ENCODE data around the gene MEDAG. TPM values are rescaled to one million over a fixed set of nuclear protein-coding genes. Genes with fewer than 3 reads are reported as not detected.
"Not testable (repeated sequence)": the region's sequence is repeated elsewhere in the genome, so short reads cannot be mapped to it uniquely, and the experiment has no call there.

Gene MEDAG
- total RNA-seq, 1 donor from 2014 or later = 187 TPM

DNA sequence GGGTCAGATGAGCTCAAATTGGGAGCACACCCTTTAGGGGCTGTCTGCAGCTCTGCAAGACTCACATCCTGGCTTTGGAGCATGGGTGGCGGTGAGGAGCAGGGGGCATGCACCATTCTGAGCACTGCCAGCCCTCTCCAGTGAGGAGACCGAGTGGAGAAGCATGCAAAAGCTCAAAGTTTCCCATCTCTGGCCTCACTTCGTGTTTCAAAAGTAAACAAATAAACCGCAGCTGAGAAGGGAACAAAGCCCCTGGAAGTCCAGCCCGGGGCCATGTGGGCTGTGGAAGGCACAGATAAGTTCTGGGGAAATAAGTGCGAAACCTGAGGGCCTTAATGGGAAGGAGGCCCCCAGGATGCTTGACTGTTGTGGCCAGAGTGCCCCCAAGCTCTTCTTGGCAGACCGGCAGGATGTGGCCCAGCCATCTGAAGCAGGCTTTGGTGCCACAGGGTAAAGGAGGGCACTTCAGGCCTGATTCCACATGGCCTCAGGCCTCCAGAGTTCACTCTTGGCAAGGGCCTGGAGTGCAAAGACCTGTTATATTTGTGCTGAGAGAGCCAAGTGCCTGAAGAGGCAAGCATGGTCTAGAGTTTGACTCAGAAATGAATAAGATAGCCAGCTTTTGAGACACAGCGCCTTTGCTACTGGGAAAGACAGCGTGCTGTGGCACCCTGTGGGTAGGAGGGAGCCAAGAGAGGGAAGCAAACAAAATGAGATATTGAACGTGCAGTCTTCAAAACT lies 1.2 kb downstream of the MEDAG start:
- DNase-seq (ENCODE audit: low spot score) = no peak

DNA sequence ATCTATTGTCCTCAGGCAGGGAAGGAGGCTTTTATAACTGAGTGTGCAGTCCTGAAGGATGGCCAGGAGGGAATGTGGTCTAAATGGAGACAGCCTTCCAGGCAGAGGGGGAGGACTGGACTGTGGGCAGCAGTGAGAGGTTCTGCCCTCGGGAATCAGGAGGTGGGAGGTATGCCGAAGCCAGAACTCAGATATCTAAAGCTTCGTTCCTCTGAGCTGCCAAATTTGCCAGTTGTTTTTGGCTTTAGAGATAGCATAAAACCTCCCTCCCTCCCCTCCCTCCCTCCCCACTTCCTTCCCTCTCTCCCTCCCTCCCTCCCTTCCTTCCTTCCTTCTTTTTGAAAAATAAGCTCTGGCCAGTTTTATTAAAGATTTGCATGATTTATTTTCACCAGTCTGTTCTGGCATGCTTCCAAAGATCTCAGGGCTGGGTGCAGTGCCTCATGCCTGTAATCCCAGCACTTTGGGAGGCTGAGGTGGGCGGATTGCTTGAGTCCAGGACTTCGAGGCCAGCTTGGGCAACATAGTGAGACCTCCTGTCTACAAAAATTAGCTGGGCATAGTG lies 2.4 kb downstream of the MEDAG start:
- DNase-seq (ENCODE audit: low spot score) = no peak

DNA sequence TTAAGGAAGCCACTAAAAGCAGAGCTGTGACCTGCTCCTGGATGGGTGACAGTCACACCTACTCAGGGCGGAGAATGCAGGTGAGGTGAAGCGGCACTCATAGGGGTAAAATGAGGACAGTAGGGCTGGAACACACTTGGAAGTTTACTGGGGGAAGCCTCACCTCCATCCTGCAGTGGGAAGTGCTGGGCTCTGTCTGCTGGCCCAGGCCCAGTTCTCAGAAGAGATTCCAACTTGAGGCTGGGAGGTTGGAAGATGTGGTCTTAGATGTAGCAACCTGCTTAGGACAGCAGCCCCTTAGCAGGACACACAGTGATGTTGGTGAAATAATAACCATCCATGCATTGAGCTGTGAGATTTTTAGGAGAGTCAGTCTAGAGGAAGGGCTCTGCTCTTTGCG lies 4.6 kb downstream of the MEDAG start:
- peak; percentile 60 for DNase-seq (ENCODE audit: low spot score)

DNA sequence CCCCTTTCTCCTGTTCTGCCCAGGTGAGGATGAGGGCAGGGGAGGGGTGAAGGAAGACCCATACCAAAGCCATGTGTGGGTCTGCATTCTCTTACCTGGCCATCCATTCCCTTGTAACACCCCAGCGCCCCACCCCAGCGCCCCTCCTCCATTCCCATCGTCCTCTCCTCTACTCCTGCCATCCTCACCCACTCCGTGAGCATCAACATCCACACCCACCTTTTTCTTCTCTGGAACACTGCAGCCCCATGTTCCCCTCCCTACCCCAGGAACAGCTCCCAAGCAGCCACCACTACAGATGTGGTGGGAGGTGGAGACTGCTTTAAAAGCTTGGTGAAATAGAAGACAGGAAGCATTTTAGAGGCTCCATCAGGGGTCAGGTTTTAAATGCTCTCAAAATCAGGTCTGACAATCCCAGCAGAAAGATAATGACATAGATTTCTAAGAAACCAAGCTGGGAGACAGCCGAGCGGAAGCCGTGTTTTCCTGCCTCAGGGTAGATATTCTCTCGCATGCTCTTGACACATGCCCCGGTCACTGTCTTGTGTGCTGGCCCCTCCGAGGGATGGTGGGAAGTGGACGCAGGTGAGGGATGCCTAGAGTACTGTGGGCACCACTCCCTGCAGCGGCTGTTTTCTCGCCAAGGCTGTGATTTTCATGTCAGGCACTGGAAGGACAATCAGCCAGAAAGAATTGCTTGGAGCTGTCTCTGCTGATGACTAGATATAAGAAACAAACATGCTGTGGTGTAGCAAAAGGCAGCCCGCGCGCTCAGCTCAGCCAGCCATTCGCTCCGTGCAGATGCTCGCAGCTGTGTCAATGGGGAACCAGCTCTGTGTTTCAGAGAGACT lies 9.8 kb downstream of the MEDAG start:
- no peak for DNase-seq (ENCODE audit: low spot score)

DNA sequence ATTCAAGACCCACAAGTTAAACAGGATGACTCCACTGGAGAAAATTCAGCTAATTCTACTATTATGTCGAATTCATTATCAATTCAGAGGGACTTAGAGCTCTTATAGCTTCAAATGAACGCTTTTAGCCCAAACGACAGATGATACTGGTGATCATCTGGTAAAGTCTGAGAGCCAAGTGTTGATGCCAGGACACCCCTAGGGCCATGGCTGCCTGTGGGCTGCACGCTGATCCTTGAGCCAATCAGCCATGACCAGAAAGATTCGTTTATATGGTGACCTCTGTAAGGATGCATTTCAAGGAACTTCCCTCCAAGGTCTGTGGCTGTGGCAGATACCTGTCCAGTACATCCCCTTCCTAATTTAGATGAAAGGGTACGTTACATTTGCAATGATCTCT lies 10.9 kb downstream of the MEDAG start:
- no peak for DNase-seq (ENCODE audit: low spot score)

DNA sequence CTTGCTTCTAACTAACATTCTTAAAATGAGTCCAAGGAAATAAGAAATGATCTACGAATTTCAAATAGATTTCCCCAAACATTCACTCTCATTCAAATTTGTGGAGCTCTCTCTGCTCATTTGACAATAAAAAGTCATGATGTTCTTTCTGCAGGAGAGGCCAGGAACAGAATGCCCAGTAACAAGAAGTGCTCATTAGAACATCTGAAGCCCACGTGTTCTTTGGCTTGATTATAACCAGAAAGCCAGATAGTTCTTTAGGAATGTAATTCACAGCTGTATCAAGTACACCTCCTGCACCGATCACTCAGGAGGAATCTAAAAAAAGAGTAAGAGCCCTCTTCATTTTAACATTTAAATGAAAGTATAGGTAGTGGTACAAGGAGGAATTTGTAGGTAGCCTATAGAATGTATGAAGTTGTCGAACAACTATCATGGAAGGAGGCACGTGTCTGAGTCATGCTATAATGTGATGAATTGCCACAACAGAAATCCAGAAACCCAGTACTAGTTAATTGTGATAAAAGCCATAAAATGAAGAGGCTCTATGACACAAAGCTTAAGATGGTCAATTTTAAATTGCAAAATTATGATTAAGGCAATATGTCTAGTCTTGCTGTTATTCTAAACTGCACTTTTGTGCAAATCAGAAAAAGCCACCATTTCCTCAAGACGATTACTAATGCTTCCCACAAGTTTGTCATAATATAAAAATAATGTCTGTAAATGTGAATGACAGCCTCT lies 12.8 kb downstream of the MEDAG start:
- DNase-seq (ENCODE audit: low spot score) = no peak

DNA sequence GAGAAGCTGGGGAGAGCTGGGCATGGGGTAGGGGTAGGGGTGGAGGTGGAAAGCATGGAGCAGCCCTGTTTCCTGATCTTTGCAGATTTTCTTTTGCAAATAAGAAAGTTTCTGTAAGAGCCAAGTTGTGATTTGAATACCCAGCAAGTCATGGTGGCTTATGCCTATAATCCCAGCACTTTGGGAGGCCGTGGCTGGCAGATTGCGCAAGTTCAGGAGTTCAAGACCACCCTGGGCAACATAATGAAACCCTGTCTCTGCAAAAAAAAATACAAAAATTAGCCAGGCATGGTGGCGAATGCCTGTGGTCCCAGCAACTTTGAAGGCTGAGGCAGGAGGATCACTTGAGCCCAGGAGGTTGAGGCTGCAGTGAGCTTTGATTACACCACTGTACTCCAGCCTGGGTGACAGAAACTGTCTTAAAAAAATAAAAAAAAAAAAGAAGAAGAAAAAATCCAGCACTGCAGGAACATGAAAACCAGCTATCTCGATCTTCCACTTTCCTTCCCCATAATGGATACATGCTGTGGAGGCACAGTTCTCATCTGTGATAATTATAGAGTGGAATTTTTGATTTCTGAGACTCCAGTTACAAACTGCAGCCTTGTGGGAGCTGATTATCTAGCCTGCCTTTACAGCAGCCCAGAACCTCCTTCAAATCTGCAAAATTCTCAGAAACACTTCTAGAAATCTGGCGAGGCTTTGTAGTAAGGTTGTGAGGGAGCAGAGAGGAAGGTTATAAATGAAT lies 14.3 kb downstream of the MEDAG start:
- peak; percentile 59 for DNase-seq (ENCODE audit: low spot score)

DNA sequence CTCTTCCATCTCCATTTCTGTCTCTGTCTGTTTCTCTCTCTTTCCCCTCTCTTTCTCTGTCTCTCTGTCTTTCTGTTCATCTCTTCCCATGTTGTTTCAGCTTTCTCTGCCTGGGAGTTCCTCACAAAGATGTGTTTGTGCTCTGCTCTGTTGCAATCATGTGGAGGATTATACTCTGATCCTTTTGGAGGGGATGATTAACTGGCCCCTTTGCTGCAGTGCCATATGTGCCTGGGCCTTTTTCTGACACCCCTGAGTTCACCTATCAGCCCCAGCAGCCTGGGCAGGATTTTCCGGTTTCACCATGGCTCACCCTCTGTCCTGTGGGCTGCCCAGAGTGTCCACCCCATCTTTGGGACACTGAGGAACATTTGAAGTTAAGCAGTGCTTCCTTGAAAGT lies 17.3 kb downstream of the MEDAG start:
- DNase-seq (ENCODE audit: low spot score) = no peak

DNA sequence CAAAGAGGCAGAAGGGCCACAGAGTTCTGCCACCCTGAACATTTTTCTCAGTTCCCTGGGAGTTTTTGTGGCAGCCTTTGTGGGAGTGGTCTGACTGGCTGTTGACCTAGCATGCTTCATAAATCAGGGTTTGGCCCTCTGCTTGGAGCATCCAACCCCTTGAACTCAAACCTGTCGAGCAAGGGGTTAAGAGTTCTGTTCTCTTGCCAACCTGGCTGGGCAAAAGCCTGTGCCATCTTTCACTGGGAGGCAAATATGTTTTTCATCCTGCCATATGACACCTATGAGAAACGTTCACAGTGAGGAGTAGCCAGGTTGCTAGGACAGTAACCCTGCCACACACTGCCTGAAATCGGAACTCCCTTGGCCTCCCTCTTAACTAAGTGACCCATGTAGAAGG lies 18.6 kb downstream of the MEDAG start:
- DNase-seq (ENCODE audit: low spot score) = no peak

DNA sequence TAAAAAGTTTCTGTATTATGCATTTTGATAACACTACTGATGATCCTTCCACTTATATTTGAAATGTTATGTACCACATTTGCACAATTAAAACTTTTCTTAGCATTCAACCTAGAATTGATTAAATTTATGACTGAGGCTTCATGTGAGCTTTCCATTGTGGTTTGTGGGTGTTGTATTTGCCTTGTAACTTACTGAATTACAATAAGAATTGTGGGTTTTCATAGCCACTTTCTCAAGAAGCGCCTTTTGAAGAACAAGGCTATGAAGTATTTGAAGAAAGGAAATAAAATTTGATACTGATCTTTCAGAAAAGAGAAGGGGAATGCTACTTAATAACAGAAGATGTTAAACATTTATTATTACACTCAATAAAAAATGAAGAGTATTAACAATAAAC lies 19.4 kb downstream of the MEDAG start:
- DNase-seq (ENCODE audit: low spot score) = no peak

DNA sequence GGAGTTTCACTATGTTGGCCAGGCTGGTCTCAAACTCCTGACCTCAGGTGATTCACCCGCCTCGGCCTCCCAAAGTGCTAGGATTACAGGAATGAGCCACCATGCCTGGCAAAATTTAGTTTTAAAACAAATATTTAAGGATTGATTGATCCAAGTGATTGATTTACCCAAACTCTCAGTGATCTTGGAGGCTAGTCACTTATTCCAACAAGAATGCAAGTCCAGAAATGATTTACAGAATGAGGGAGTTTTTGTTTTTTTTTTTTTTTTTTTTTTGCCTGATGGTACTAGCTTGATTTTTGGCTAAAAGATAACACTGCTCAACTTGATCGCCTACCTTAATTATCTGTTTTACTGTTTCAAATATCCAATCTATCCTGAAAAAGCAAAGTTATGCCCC lies 20.7 kb downstream of the MEDAG start:
- DNase-seq (ENCODE audit: low spot score) = no peak

DNA sequence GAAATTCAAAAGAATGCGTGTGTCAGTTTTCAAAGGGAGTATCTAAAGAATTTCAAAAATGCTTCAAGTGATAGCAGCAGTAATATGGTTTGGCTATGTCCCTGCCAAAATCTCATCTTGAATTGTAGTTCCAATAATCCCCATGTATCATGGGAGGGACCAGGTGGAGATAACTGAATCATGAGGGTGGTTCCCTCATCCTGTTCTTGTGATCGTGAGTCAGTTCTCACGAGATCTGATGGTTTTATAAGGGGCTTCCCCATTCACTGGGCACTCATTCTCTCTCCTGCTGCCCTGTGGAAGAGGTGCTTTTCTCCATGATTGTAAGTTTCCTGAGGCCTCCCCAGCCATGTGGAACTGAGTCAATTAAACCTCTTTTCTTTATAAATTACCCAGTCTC lies 21.1 kb downstream of the MEDAG start:
- DNase-seq (ENCODE audit: low spot score) = not testable (repeated sequence)

DNA sequence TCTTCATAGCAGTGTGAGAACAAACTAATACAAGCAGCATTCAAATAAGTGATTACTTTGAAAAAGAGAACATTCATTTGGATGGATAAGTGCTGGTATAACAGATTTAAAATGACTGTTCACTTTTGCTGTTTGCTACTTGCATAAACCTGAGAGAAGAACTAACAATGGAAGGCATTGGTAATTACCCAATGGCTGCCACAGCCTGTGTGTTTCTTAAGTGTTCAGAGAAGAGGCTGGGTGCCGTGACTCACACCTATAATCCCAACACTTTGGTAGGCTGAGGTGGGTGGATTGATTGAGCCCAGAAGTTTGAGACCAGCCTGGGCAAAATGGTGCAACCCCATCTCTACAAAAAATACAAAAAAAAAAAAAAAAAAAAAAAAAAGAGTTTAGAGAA lies 21.5 kb downstream of the MEDAG start:
- DNase-seq (ENCODE audit: low spot score) = no peak

DNA sequence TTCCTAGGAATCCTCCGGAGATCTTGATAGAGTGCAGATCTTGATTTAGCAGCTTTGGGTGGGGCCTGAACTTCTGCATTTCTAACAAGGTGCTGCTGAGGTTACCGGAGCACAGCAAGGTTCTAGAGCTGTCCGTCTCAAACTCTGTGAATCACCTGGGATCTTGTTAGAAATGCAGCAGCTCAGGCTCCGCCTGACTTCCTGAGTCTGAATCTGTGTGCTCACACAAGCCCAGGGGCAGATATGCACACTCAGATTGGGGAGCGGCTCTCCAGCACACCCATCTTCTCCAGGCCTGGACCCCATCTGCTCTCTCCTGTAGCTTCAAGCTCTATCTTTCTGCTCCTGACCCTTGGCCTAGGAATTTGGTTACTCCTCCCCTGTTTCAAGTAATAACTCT lies 22.9 kb downstream of the MEDAG start:
- no peak for DNase-seq (ENCODE audit: low spot score)

DNA sequence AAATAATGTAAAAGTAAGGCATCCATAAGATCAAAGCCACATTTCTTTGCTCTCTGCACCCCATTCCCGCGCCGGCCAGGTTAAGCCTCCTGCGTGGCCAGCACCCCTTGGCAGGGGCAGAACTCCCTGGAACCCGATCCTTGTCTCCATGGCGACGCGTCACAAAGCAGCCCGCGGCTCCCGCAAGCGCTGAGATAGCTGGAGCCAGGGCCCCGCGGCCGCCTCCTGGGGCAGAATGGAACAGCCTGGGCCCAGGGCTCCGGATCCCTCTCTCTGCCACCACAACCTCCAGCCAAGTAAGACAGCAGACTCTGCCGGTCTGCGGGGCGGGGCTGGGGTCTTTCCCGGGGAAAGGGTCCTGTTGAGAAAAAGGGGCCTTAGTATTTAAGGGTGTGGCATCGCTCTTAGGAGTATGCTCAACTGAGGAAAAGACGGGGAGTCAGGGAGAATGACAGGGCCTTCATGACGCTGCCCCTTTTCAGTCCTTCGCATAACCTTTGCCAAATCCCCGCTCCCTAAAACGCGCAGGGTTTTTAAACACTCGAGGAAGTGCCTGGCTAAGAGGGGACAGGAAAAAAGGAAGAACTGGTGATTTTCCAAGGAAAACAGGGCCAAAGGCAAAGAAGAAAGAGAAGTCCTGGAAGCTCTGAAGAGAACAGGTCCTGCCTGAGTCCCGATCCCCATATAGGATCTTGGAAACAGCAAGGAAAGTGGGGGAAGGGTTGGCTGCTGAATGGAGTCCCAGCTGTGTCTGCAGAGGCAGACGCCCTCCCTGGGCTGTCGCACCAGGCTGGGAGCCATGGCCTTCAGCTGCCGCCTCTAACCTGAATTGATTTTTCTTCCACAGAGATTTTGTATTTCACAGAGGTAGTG lies 26.6 kb downstream of the MEDAG start, which contains the start of gene TEX26:
TEX26 (plus strand) TSS at position 176 of the 873 bp plus-strand sequence; CDS start at position 236, 60 bp downstream.
- DNase-seq (ENCODE audit: low spot score) = no peak

DNA sequence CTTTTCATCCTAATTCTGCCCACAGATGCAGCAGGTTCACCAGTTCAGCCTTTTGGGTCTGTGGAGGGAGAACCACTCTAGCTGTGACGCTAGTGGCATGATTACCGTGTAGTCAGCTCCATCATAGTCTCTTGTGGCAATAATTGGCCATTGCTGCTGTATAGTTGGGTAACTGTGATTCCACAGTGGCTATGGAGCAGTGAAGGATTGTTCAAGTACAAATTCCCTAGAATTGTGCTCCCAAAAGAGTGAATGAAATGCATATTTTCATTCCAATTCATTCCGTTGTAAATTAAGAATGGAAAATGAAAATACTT lies 27.2 kb downstream of the MEDAG start:
- no peak for DNase-seq (ENCODE audit: low spot score)

DNA sequence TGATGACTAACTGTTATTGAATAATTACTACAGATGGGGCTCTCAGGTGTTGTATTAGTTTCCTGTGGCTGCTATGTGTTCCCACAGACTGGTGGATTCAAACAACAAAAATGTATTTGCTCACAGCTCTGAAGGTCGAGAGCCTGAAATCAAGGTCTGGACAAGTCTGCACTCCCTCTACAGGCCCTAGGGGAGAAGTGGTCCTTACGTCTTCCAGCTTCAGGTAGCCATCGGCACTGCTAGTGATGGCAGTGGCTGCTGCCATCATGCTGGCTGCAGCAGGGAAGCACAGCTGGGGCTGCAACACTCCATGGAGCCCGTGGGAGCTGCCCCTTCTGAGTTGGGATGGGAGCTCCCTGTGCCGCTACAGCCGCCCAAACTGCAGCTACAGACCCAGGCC lies 28.3 kb downstream of the MEDAG start:
- no peak for DNase-seq (ENCODE audit: low spot score)

DNA sequence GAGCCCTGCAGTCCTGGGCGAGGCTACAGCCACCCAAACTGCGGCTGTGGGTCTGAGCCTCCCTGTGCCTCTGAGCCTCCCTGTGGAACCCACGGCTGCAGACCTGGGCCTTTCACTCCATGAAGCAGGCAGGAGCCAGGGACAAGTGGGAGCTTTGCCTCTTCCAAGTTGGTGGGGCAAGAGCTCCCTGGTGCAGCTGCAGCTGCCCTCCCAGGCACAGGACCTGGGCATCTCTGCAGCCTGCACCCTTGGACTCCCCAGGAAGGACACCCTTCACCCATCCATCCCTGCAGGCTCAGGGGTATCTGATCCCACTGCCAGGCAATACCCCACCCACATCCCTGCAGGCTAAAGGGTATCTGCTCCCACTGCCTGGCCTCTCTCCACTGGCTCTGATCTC lies 28.7 kb downstream of the MEDAG start:
- no peak for DNase-seq (ENCODE audit: low spot score)

DNA sequence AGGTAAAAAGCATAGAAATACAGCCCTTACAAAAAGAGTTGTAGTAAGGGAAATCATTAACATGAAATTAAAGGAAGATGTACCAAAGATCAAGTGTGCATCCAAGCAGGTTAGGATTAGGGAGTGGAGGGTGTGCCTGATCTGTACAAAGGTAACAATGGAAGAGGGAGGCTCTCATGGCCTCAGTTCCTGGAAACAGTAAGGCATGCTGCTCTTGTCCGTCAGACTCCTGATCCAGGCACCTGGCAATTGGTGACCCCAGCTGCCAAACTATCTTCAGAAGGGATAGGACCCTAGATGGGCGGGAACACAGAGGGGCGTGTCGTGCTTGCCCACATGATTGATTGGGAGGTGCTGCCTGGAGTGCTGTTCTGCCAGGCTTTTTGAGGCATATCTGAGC lies 30.9 kb downstream of the MEDAG start:
- DNase-seq (ENCODE audit: low spot score) = no peak

DNA sequence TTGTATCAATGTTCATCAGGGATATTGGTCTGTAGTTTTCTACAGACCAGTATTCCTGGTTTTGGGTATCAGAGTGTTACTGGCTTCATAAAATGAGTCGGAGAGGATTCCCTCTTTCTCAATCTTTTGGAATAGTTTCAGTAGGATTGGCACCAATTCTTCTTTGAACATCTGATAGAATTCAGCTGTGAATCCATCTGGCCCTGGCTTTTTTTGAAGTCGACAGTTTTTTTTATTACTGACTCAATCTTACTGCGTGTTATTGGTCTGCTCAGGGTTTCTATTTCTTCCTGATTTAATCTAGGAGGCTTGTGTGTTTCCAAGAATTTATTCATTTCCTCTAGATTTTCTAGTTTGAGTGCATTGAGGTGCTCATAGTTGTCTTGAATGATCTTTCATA lies 37.8 kb downstream of the MEDAG start:
- no peak for DNase-seq (ENCODE audit: low spot score)

All from mesenteric fat pad (tissue), 1 donor.